Measurements from ENCODE around the gene RNU4-1. TPM values are rescaled to one million over a fixed set of nuclear protein-coding genes. Genes with fewer than 3 reads are reported as not detected.
"Not testable (repeated sequence)": the region's sequence is repeated elsewhere in the genome, so short reads cannot be mapped to it uniquely, and the experiment has no call there.

Gene RNU4-1
- total and polyA plus RNA-seq, 8 donors, result 1.8 to 3,518 (median 3,185) TPM; not detected in 5

DNA sequence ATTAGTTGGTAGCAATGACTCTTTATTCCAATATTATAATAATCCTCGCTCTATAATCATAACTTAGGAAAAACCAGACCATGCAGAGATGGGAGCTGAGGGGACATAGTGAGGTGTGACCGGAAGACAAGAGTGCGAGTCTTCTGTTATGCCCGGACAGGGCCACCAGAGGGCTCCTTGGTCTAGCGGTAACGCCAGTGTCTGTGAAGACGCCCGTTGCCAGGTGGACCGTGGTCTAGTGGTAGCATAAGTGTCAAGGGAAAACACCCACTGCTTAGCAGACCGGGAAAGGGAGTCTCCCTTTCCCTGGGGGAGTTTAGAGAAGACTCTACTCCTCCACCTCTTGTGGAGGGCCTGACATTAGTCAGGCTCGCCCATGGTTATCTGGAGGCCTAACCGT, 42.4 kb upstream of the RNU4-1 start:
- ATAC-seq (peak; percentile 32), DNase-seq (peak in 3 of 4 donors; percentile 29 to 84 (median 68))
- TF ChIP-seq, protein P1, sequence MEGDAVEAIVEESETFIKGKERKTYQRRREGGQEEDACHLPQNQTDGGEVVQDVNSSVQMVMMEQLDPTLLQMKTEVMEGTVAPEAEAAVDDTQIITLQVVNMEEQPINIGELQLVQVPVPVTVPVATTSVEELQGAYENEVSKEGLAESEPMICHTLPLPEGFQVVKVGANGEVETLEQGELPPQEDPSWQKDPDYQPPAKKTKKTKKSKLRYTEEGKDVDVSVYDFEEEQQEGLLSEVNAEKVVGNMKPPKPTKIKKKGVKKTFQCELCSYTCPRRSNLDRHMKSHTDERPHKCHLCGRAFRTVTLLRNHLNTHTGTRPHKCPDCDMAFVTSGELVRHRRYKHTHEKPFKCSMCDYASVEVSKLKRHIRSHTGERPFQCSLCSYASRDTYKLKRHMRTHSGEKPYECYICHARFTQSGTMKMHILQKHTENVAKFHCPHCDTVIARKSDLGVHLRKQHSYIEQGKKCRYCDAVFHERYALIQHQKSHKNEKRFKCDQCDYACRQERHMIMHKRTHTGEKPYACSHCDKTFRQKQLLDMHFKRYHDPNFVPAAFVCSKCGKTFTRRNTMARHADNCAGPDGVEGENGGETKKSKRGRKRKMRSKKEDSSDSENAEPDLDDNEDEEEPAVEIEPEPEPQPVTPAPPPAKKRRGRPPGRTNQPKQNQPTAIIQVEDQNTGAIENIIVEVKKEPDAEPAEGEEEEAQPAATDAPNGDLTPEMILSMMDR (IDR thresholded peaks at IDR 0.05), result peak; percentile 59 to 63
- H3K4me3 ChIP-seq; H3K36me3 ChIP-seq; H3K4me1 ChIP-seq; intact Hi-C loops (cut with DNase I); H3K27me3 ChIP-seq; H3K27ac ChIP-seq: not testable (repeated sequence)
- peaks cover 0 to 22% of the 10 kb centered on the region in 2 donors for H3K9me3 ChIP-seq

DNA sequence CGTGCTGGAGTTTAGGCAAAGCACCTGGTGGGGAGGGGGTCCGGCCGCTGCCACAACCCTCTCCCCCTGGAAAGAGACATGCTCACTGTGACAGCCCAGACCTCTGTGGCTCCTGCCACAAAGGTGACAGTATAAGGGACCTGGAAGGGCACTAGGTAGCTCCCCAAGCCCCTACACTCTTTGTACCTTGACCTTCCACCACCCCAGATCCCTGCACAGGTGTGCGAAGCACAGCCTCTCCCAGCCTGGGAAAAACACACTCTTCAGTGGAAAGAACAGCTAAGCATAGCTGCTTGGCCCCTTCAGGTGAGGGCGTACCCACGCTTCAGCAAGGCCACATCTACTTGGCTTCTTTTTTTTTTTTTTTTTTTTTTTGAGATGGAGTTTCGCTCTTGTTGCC, 39.5 kb upstream of the RNU4-1 start:
- H3K4me1 ChIP-seq, result no peaks in the 10 kb centered on the region
- TF ChIP-seq, protein P1 (IDR thresholded peaks at IDR 0.05), result no peak
- H3K36me3 ChIP-seq, result no peaks in the 10 kb centered on the region
- intact Hi-C loops (cut with DNase I), result no loop called here
- no peak for DNase-seq
- H3K4me3 ChIP-seq, result no peak overlapping the region
- no peak for ATAC-seq
- H3K27ac ChIP-seq, result no peak overlapping the region
- peaks cover 0 to 15% of the 10 kb centered on the region in 2 donors for H3K9me3 ChIP-seq
- no peaks in the 10 kb centered on the region for H3K27me3 ChIP-seq

DNA sequence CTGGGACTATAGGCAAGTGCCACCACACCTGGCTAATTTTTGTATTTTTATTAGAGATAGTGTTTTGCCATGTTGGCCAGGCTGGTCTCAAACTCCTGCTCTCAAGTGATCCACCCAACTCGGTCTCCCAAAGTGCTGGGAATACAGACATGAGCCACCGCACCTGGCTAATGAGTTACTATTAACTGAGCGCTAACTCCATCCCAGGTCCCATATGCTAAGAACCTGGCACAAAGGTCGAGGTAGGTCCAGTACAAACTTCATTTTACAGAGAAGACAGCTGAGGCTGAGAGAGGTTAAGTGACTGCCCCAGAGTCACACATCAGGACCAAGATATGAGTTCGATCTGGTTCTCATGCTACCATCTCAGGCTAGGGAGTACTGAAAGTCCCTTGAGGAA, 39.0 kb upstream of the RNU4-1 start:
- intact Hi-C loops (cut with DNase I), result no loop called here
- DNase-seq, result no peak
- no peak overlapping the region for H3K27ac ChIP-seq
- ATAC-seq, result no peak
- no peaks in the 10 kb centered on the region for H3K36me3 ChIP-seq
- H3K9me3 ChIP-seq, result peaks cover 0 to 10% of the 10 kb centered on the region in 2 donors
- TF ChIP-seq, protein P1 (IDR thresholded peaks at IDR 0.05), result no peak
- no peak overlapping the region for H3K4me3 ChIP-seq
- H3K4me1 ChIP-seq, result no peaks in the 10 kb centered on the region
- no peaks in the 10 kb centered on the region for H3K27me3 ChIP-seq

DNA sequence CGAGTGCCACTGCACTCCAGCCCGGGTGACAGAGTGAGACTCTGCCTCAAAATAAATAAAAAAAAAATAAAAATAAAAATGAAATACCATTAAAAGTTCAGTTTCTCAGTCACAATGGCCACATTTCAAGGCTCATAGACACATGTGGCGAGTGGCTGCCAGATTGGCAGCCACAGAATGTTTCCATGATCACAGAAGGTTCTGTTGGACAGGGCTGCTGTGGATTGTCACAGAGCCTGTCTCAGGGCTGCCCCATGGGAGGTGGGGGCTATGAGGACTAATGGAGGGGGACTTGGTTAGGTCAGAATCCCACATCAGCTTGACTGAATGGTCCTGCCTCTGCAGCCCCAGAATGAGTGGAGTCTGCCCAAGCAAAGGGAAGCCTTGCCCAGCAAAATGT, 38.4 kb upstream of the RNU4-1 start:
- no peak for DNase-seq

DNA sequence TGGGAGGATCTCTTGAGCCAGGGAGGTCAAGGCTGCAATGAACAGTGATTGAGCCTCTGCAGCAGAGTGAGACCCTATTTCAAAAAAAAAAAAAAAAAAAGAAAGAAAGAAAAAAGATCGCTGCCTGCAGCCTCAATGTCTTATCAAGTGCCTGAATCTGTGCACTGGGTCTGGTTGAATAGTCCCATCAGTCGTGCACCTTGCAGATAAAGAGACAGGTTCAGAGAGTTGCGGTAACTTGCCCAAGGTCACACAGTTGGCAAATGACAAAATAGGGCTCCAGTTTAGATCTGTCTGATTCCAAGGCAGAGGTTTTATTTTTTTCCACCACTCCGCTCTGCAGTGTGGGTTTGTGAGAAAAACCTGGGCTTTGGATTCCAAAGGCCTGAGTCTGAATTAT, 35.2 kb upstream of the RNU4-1 start:
- no peak overlapping the region for H3K27ac ChIP-seq
- H3K4me3 ChIP-seq, result no peak overlapping the region
- peaks cover 3 to 12% of the 10 kb centered on the region in 2 donors for H3K4me1 ChIP-seq
- TF ChIP-seq, protein P1 (IDR thresholded peaks at IDR 0.05), result no peak
- DNase-seq (no peak), ATAC-seq (no peak)
- no peaks in the 10 kb centered on the region for H3K9me3 ChIP-seq
- no peaks in the 10 kb centered on the region for H3K36me3 ChIP-seq
- intact Hi-C loops (cut with DNase I), result no loop called here
- H3K27me3 ChIP-seq, result no peaks in the 10 kb centered on the region

More for the DNA sequence above, 38.4 kb upstream of the RNU4-1 start:
- H3K9me3 ChIP-seq, result peaks cover 0 to 4% of the 10 kb centered on the region in 2 donors
- no peaks in the 10 kb centered on the region for H3K36me3 ChIP-seq
- no peak for ATAC-seq
- TF ChIP-seq, protein P1 (IDR thresholded peaks at IDR 0.05), result no peak
- H3K27ac ChIP-seq, result no peak overlapping the region
- intact Hi-C loops (cut with DNase I), result no loop called here
- H3K4me1 ChIP-seq, result no peaks in the 10 kb centered on the region
- no peaks in the 10 kb centered on the region for H3K27me3 ChIP-seq
- no peak overlapping the region for H3K4me3 ChIP-seq
